GM12875 (cell line): ENCODE data around the gene ALOX15B.

Experiments
- H3K4me3 ChIP-seq: one replicate; pipeline ENCODE4 v1.5.1; 2011; ENCODE audit warnings: low read depth, low read length, control low read depth
- CTCF ChIP-seq: IDR thresholded peaks from 2 replicates; pipeline ENCODE4 v1.5.1; 2011; ENCODE audit warnings: low read depth, mild to moderate bottlenecking, control low read depth, inconsistent platforms, low read length, moderate library complexity, borderline replicate concordance; ENCODE audit not compliant: insufficient read depth

The ALOX15B gene

GRCh38 chr17:8014558-8014850 is 24.4 kb upstream of the ALOX15B start:
- TF ChIP-seq CTCF, result no peak

DNA sequence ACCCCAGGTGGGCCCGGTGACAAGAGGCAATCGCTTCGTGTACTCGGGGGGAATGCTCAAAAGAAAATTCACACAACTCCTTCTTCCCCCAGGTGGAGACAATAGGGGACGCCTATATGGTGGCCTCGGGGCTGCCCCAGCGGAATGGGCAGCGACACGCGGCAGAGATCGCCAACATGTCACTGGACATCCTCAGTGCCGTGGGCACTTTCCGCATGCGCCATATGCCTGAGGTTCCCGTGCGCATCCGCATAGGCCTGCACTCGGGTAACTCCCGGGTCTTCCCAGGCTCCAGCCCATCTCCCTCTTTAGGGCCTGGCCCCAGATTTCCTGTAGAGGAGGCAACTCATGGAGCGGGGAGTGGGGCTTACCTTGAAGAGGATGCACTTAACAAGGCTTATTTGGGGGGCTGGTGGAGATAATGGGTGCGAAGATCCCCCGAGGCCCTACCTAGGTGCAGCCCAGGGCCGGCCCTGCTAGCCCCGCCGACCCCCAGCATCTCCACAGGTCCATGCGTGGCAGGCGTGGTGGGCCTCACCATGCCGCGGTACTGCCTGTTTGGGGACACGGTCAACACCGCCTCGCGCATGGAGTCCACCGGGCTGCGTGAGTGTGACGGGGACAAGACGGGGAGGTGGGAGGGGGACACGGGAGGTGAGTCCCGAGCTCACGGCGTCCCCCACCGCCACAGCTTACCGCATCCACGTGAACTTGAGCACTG is 23.5 kb upstream of the ALOX15B start:
- TF ChIP-seq CTCF, result no peak
- H3K4me3 ChIP-seq, result no peak overlapping the region

More at GRCh38 chr17:8014558-8014850, 24.4 kb upstream of the ALOX15B start:
- H3K4me3 ChIP-seq, result no peak overlapping the region

- no peak overlapping the region for H3K4me3 ChIP-seq
- TF ChIP-seq CTCF, result no peak
These were observed 22.8 kb upstream of the ALOX15B start for GRCh38 chr17:8015957-8016631.

DNA sequence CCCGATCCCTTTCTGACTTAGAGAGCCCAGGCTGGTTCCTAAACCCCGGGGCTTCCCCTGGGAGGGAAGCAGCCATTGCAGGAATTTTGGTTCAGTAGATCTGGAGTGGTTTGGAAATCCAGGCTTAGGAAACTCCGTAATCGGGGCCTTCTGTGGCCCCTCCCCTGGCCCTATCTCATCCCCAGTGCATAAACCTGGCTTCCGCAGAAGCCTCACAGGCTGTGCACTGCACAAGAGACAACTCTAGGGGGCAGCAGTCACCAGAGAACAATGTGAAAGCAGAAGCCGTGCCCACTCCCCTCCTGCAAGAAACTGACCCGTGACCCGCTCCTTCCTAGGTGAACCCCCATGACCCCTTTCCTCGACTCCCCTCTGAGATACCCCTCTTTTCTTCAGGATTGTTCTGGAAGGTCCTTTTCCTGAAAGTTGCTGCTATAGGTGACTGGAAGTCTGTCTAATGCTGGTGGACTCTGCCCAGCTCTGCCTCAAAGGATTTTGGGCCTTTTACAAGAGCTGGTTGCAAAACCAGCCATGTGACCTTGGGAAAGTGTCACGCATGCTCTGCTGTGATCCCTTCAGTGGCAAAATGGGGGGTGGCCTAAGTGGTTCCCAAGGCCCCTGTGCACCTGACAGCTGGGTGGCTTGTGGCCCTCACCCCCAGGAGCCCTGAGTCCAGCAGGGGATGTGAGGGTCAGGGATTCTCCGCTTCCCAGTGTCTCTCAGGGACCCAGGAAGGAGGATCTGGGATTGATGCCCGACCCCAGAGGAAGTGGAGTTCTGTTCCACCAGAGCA is 22.0 kb upstream of the ALOX15B start:
- no peak overlapping the region for H3K4me3 ChIP-seq
- TF ChIP-seq CTCF, result peak; percentile 65

DNA sequence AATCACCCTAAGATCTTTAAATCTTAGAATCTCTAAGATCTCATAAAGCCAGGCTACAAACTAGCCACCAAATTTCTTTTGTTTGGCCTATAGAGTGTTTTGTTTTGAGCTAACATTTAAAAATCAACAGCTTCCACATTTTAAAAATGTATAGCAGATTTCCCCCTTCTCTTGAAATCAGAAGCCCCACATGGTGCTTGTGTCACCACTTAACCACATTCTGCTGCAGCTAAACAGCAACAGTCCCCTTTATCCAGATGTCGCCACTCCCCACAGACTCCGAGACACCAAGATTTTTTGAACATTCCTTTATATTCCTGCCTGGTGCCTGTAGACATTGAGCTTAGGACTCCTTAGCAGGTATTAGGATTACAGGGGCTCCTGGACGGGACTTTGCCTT is 20.4 kb upstream of the ALOX15B start:
- TF ChIP-seq CTCF, result no peak
- no peak overlapping the region for H3K4me3 ChIP-seq

- H3K4me3 ChIP-seq, result no peak overlapping the region
- TF ChIP-seq CTCF, result no peak
These were observed 19.7 kb upstream of the ALOX15B start for GRCh38 chr17:8019166-8019565.
